ENCODE measurements around the gene UPF3A. TPM values are rescaled to one million over a fixed set of nuclear protein-coding genes. Genes with fewer than 3 reads are reported as not detected.

Gene UPF3A
- total RNA-seq, 2 experiments from 2014 or later: 46.2 to 52.8 TPM

DNA sequence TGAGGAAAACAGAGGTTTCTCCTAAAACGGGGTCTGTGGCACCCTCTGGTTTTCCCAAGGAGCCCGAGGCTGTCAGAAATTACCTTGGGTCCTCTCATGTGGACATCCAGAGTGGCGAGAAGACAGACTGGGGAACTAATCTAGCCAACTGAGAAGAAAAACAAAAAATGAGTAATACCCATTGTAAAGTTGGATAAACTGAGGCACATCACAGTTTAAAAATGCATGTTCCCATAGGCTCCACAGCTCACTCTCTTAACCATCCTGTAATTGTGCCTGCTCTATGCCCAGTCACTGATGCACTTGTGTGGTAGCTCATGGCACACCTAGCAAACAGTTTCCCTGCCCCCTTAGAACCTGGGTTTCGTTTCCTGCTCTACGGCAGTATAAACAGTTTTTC lies 15.2 kb upstream of the UPF3A start:
- DNase-seq: no peak
- ChIA-PET CTCF (no interaction called here), POLR2A (interaction anchor here (6.6 kb wide), 1 partner anchor 14 kb away, joined by 59 read pairs; the partner anchor contains the start of gene UPF3A)
- Mint-ChIP-seq H3K36me3 (ENCODE audit: low read depth) (peaks cover 77% of the 10 kb centered on the region), H3K27ac (peak overlapping the region; percentile 33), H3K9me3 (peaks cover 3% of the 10 kb centered on the region), H3K4me3 (peak overlapping the region; percentile 56), H3K4me1 (peaks cover 71% of the 10 kb centered on the region), H3K27me3 (no peaks in the 10 kb centered on the region)

DNA sequence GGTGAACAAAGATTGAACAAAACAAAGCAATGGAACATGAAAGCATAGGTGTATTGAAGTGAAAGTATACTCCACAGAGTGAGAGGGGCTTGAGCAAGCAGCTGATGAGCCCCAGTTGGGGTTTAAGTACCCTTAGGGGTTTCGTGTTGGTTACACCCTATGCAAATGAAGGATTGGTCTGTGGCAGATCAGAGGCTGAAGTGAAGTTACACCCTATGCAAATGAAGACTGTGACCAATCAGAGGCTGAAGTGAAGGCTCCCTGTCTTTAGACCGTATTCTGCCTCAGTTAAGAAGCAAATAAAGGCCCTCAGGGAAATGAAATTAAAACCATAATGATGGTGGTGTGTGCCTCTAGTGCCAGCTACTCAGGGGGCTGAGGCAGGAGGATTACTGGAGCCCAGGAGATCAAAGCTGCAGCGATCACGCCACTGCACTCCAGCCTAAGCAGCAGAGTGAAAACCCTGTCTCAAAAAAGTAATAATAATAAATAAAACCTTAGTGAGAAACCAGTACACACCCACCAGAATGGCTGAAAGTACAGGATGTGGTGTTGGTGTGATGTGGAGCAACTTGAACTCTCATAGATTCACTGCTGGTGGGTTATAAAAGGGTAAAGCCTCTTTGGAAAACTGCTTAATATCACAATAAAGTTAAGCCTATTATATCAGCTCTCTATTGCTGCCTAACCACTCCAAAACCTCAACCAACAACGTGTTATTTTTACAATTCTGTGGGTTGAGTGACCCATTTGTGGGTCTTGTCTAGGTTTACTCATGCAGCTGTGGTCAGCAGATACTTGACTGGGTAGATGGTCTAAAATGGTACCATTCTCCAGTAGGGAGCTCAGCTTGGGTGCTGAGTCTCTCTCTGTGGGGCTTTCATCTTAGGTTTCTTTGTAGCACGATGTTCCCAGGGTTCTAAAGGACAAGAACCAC lies 12.8 kb upstream of the UPF3A start:
- Mint-ChIP-seq H3K27ac (peak overlapping the region; percentile 78), H3K36me3 (ENCODE audit: low read depth) (peaks cover 73% of the 10 kb centered on the region), H3K4me3 (peak overlapping the region; percentile 56), H3K9me3 (peaks cover 3% of the 10 kb centered on the region), H3K4me1 (peaks cover 49% of the 10 kb centered on the region), H3K27me3 (no peaks in the 10 kb centered on the region)
- ChIA-PET CTCF (interaction anchor here (0.8 to 1.1 kb wide), 2 partner anchors 11 to 67 kb away, joined by 3 to 5 read pairs; no protein-coding TSS in a partner anchor), POLR2A (interaction anchor here (1.0 to 6.6 kb wide), 8 partner anchors 11 to 203 kb away, joined by 3 to 59 read pairs (median 4); partner anchors contain the start of gene UPF3A)
- peak; percentile 50 for DNase-seq

GRCh38 chr13:114269281-114269770 lies 12.1 kb upstream of the UPF3A start:
- H3K4me1 Mint-ChIP-seq: peaks cover 46% of the 10 kb centered on the region
- CTCF ChIA-PET: interaction anchor here (0.8 to 1.1 kb wide), 2 partner anchors 10 to 66 kb away, joined by 3 to 5 read pairs; no protein-coding TSS in a partner anchor
- DNase-seq: no peak
- peaks cover 3% of the 10 kb centered on the region for H3K9me3 Mint-ChIP-seq
- H3K36me3 Mint-ChIP-seq (ENCODE audit: low read depth): peaks cover 72% of the 10 kb centered on the region
- H3K27me3 Mint-ChIP-seq: no peaks in the 10 kb centered on the region
- no peak overlapping the region for H3K4me3 Mint-ChIP-seq
- peak overlapping the region; percentile 78 for H3K27ac Mint-ChIP-seq
- POLR2A ChIA-PET: interaction anchor here (1.0 to 6.6 kb wide), 7 partner anchors 11 to 204 kb away, joined by 3 to 59 read pairs (median 5); partner anchors contain the start of gene UPF3A

DNA sequence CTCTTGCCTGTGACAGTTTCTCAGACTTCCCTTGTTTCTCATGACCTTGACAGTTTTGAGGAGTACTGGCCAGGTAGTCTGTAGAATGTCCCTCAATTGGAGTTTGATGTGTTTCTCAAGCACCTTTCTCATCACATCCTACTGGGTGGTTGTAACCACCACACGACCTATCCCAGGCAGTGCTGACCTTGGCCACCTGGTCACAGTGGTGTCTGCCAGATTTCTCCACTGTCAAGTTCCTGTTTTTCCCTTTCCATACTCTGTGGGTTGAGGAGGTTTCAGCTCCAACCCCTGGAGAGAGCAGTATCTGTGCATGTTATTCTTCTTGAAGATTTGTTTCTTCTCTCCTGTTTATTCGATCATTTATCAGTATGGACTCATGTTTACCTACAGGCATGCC lies 8.4 kb upstream of the UPF3A start:
- ChIA-PET POLR2A (no interaction called here), CTCF (no interaction called here)
- no peak for DNase-seq
- H3K36me3 Mint-ChIP-seq (ENCODE audit: low read depth): peaks cover 59% of the 10 kb centered on the region
- no peaks in the 10 kb centered on the region for H3K27me3 Mint-ChIP-seq
- no peak overlapping the region for H3K27ac Mint-ChIP-seq
- H3K9me3 Mint-ChIP-seq: peaks cover 3% of the 10 kb centered on the region
- no peak overlapping the region for H3K4me3 Mint-ChIP-seq
- H3K4me1 Mint-ChIP-seq: peaks cover 24% of the 10 kb centered on the region

GRCh38 chr13:114275304-114275703 lies 6.1 kb upstream of the UPF3A start:
- Mint-ChIP-seq H3K4me1 (peaks cover 19% of the 10 kb centered on the region), H3K36me3 (ENCODE audit: low read depth) (peaks cover 50% of the 10 kb centered on the region), H3K9me3 (no peaks in the 10 kb centered on the region), H3K27me3 (no peaks in the 10 kb centered on the region), H3K27ac (no peak overlapping the region), H3K4me3 (no peak overlapping the region)
- ChIA-PET CTCF (no interaction called here), POLR2A (no interaction called here)
- DNase-seq: no peak

DNA sequence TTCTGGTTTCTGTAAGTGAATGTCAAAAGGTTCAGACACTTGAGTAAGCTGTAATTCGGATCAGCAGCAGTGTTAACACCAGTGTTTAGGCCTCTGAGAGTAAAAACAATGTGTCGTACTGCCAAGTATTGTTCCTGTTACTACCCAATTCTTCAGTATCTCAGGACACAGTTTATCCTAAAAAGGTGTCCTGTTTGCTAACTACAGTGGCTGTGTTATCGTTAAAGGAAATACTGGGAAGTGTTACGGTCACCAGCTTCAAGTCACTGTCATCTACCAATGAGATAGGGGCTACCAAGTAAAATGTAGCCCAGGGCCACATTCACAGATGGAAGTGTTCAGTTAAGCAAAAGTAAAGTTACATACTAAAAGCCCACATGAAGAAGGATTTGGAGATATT lies 2.3 kb upstream of the UPF3A start:
- CTCF ChIA-PET: interaction anchor here (1.1 kb wide), 1 partner anchor 10 kb away, joined by 5 read pairs; no protein-coding TSS in a partner anchor

DNA sequence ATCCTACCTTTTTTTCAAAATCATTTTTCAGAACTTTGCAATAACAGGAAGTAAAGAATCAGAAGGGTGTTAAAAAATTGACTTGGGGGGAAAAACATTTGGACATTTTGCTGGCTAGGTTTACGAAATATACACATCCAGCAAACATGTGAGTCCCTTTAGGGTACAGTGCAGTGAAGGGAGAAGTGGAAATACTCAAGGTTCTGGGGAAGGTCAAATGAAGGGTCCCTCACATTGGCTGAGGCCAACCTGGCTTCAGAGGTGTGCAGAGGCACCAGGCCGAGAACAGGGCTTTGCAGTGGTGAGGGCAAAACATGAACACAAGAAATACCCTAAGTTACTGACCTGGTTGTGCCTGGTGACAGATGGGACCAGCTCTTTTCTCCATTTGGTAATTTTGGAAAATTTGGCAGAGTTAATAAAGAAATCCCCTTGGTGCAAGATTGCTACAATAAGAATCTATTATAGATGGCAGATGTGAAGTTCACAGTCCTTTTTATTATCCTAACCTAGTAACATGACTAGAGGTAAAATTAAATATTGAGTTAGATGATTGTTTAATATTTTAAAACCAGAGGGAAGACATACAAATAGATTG lies 1.5 kb upstream of the UPF3A start:
- peak overlapping the region; percentile 31 for H3K4me3 Mint-ChIP-seq
- POLR2A ChIA-PET: interaction anchor here (0.6 to 4.0 kb wide), 15 partner anchors 9 to 168 kb away, joined by 3 to 59 read pairs (median 4); partner anchors contain the start of gene CDC16
- no peaks in the 10 kb centered on the region for H3K9me3 Mint-ChIP-seq
- peaks cover 39% of the 10 kb centered on the region for H3K36me3 Mint-ChIP-seq (ENCODE audit: low read depth)
- peaks cover 41% of the 10 kb centered on the region for H3K4me1 Mint-ChIP-seq
- peak overlapping the region; percentile 94 for H3K27ac Mint-ChIP-seq
- H3K27me3 Mint-ChIP-seq: no peaks in the 10 kb centered on the region
- DNase-seq: no peak
- CTCF ChIA-PET: interaction anchor here (0.8 to 1.1 kb wide), 2 partner anchors 11 to 61 kb away, joined by 3 to 5 read pairs; no protein-coding TSS in a partner anchor

More for the DNA sequence above, 2.3 kb upstream of the UPF3A start:
- Mint-ChIP-seq H3K9me3 (no peaks in the 10 kb centered on the region), H3K4me1 (peaks cover 36% of the 10 kb centered on the region), H3K4me3 (no peak overlapping the region), H3K27ac (peak overlapping the region; percentile 11), H3K36me3 (ENCODE audit: low read depth) (peaks cover 40% of the 10 kb centered on the region), H3K27me3 (no peaks in the 10 kb centered on the region)
- POLR2A ChIA-PET: interaction anchor here (0.8 to 4.0 kb wide), 8 partner anchors 8 to 148 kb away, joined by 3 to 59 read pairs (median 10); no protein-coding TSS in a partner anchor
- DNase-seq: no peak

- Mint-ChIP-seq H3K27me3 (no peaks in the 10 kb centered on the region), H3K27ac (peak overlapping the region; percentile 85), H3K36me3 (ENCODE audit: low read depth) (peaks cover 46% of the 10 kb centered on the region), H3K4me3 (peak overlapping the region; percentile 77), H3K4me1 (peaks cover 48% of the 10 kb centered on the region), H3K9me3 (no peaks in the 10 kb centered on the region)
- no peak for DNase-seq
- ChIA-PET CTCF (interaction anchor here (0.8 to 1.7 kb wide), 4 partner anchors 31 to 60 kb away, joined by 3 to 7 read pairs (median 4); no protein-coding TSS in a partner anchor), POLR2A (interaction anchor here (1.0 to 4.0 kb wide), 17 partner anchors 11 to 217 kb away, joined by 3 to 59 read pairs (median 5); no protein-coding TSS in a partner anchor)
Observed at GRCh38 chr13:114282041-114282670, 755 bp downstream of the UPF3A start.

DNA sequence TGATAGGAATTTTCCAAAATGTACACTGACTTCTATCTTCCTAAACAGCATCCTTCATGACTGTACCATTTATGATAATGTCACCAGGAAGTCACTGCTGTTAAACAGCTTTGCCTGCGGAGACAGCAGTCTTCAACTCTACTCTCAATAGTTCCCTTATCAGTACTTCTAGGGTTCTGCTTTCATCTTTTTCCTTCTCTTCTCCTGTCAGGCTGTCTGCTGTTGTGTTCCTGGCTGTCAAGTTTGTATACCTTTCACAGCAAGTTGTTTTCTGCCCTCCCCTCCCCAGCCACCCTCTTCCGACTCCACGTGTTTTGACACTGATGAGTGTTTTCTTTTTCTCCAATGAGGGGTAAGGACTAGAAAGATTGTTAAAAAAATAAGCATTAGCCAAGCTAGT lies 2.2 kb downstream of the UPF3A start:
- no peak for DNase-seq
- ChIA-PET CTCF (no interaction called here), POLR2A (interaction anchor here (1.0 kb wide), 1 partner anchor 30 kb away, joined by 5 read pairs; the partner anchor contains the start of gene CHAMP1)
- no peaks in the 10 kb centered on the region for H3K9me3 Mint-ChIP-seq
- peaks cover 54% of the 10 kb centered on the region for H3K4me1 Mint-ChIP-seq
- H3K4me3 Mint-ChIP-seq: peak overlapping the region; percentile 54
- H3K27me3 Mint-ChIP-seq: no peaks in the 10 kb centered on the region
- H3K36me3 Mint-ChIP-seq (ENCODE audit: low read depth): peaks cover 54% of the 10 kb centered on the region
- H3K27ac Mint-ChIP-seq: peak overlapping the region; percentile 28

- CTCF ChIA-PET: no interaction called here
- Mint-ChIP-seq H3K9me3 (no peaks in the 10 kb centered on the region), H3K36me3 (ENCODE audit: low read depth) (peaks cover 60% of the 10 kb centered on the region), H3K27me3 (no peaks in the 10 kb centered on the region), H3K4me1 (peaks cover 47% of the 10 kb centered on the region), H3K4me3 (no peak overlapping the region), H3K27ac (no peak overlapping the region)
- POLR2A ChIA-PET: interaction anchor here (0.9 to 1.0 kb wide), 2 partner anchors 10 to 16 kb away, joined by 3 read pairs; no protein-coding TSS in a partner anchor
- no peak for DNase-seq
Observed at GRCh38 chr13:114284680-114285079, 3.3 kb downstream of the UPF3A start.

GRCh38 chr13:114285166-114285808 lies 3.9 kb downstream of the UPF3A start:
- H3K4me3 Mint-ChIP-seq: no peak overlapping the region
- H3K36me3 Mint-ChIP-seq (ENCODE audit: low read depth): peaks cover 63% of the 10 kb centered on the region
- CTCF ChIA-PET: no interaction called here
- no peaks in the 10 kb centered on the region for H3K27me3 Mint-ChIP-seq
- POLR2A ChIA-PET: interaction anchor here (0.9 to 1.0 kb wide), 2 partner anchors 9 to 17 kb away, joined by 3 read pairs; no protein-coding TSS in a partner anchor
- H3K9me3 Mint-ChIP-seq: no peaks in the 10 kb centered on the region
- peak overlapping the region; percentile 23 for H3K27ac Mint-ChIP-seq
- no peak for DNase-seq
- peaks cover 42% of the 10 kb centered on the region for H3K4me1 Mint-ChIP-seq

DNA sequence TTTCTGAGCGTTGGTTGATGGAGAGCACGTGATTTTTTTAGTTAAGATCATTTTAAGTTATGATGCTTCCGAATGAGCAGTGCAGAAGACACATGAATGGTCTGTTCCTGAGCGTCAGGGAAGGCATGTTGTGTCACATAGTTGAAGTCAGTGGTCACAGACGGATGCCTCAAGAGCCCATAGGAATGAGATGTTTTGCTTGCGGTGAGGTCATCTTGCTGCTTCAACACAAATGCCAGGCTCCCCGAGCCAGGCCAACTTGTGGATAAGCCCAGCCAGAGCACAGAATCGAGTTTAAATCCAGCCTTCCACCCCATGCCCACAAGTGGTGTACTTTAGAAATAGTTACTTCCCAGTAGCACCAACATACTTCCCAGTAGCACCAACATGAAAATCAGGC lies 5.4 kb downstream of the UPF3A start:
- Mint-ChIP-seq H3K4me3 (no peak overlapping the region), H3K27ac (no peak overlapping the region), H3K27me3 (no peaks in the 10 kb centered on the region), H3K4me1 (peaks cover 36% of the 10 kb centered on the region), H3K9me3 (no peaks in the 10 kb centered on the region), H3K36me3 (ENCODE audit: low read depth) (peaks cover 69% of the 10 kb centered on the region)
- ChIA-PET POLR2A (interaction anchor here (0.6 kb wide), 1 partner anchor 47 kb away, joined by 3 read pairs; no protein-coding TSS in a partner anchor), CTCF (no interaction called here)
- DNase-seq: no peak

Measured in activated CD4-positive, alpha-beta memory T cell treated with anti-CD3 and anti-CD28 coated beads, Interleukin-2, amount 10 ng/mL, durations not matched to agents 7 days and 5 days (primary cell).